Activated T-helper 1 cell treated with anti-CD3 and anti-CD28 coated beads, Interleukin-12 subunit alpha, Interleukin-12 subunit beta, Interleukin-2, Interleukin-4 antibody, amounts not matched to agents 30 ng/mL and 10 ng/mL and 1 ng/mL, durations not matched to agents 14 hours and 24 hours and 36 hours (primary cell): ENCODE data around the gene FADS3. TPM values are rescaled to one million over a fixed set of nuclear protein-coding genes. Genes with fewer than 3 reads are reported as not detected.
"Not testable (repeated sequence)": the region's sequence is repeated elsewhere in the genome, so short reads cannot be mapped to it uniquely, and the experiment has no call there.

Experiments used
- DNase-seq: peaks from one replicate; pipeline ENCODE4 v3.0.0; 2021; ENCODE audit warnings: low spot score
- H3K27ac Mint-ChIP-seq: one replicate; pipeline ENCODE4 v1.8.0; 2021; ENCODE audit warnings: mild to moderate bottlenecking, mixed read lengths
- H3K27me3 Mint-ChIP-seq: one replicate; pipeline ENCODE4 v1.8.0; 2022; ENCODE audit warnings: mild to moderate bottlenecking, moderate library complexity, mixed read lengths; ENCODE audit not compliant: insufficient read depth
- H3K36me3 Mint-ChIP-seq: one replicate; pipeline ENCODE4 v1.8.0; 2021; ENCODE audit warnings: low read depth, mixed read lengths
- H3K4me1 Mint-ChIP-seq: one replicate; pipeline ENCODE4 v1.8.0; 2021; ENCODE audit warnings: low read depth, mixed read lengths
- H3K4me3 Mint-ChIP-seq: one replicate; pipeline ENCODE4 v1.8.0; 2021; ENCODE audit warnings: mild to moderate bottlenecking, moderate library complexity, mixed read lengths
- H3K9me3 Mint-ChIP-seq: one replicate; pipeline ENCODE4 v1.8.0; 2021; ENCODE audit warnings: mixed read lengths
- intact Hi-C: fragments of 100-400 bp; cut with micrococcal nuclease; formaldehyde crosslinking; loops from one replicate; pipeline ENCODE4 v1.15.1; 2024
- total RNA-seq: library from RNA; stranded (reverse); gene quantifications from 2 replicates; pipeline ENCODE4 v1.2.3, GENCODE V29; 2022

FADS3 gene
- total RNA-seq, 1 donor from 2014 or later: 14.2 TPM

DNA sequence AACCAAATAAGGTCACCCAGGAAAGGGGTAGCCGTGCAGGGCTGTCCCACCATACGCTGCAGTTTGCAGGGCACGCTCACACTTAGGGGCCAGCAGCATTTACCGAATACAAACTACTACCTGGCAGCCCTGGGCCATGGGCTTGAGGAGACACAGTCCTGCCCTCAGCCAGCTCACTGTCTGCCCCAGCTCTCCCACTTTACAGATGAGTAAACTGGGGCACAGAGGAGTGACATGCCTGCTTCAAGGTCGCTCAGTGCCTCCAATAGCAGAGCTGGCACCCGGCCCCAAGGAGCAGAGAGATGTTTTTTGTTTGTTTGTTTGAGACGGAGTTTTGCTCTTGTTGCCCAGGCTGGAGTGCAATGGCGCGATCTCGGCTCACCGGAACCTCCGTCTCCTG lies 2.8 kb downstream of the FADS3 start:
- Mint-ChIP-seq H3K27ac (no peak overlapping the region), H3K9me3 (no peaks in the 10 kb centered on the region), H3K27me3 (peaks cover 8% of the 10 kb centered on the region), H3K4me3 (peak overlapping the region; percentile 30), H3K36me3 (no peaks in the 10 kb centered on the region), H3K4me1 (peaks cover 3% of the 10 kb centered on the region)
- intact Hi-C loops: no loop called here
- DNase-seq: no peak

DNA sequence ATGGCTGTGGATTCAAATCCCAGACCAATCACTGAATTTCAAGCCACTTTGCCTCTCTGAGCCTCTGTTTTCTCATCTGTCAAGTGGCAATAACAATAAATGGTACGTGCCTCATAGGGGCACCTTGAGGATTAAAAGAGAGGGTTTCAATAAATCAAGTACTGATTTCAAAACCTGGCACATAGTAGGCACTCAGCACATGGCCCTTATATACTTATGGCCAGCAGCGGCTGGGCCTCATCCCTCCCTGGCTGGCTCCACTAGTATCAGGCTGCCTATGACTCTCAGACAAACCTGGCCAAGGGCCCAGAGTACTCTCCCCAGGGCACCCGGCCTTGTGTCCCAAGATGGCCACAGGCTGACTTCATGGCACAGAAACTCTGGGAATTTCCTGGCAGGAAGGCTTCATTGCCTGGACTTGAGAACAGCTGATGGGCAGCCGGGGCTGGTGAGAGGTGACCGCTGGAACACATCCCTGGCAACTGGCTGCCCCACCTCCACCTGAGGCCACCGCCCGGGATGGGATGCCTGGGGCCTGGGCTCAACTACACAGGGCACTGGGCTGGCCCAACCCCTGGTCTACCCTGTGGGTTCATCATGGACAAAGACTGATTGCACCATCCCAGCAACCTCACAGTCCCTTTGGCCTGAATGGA lies 3.4 kb downstream of the FADS3 start:
- DNase-seq: no peak
- Mint-ChIP-seq H3K9me3 (no peaks in the 10 kb centered on the region), H3K4me3 (no peak overlapping the region), H3K27ac (no peak overlapping the region), H3K36me3 (no peaks in the 10 kb centered on the region), H3K27me3 (peaks cover 8% of the 10 kb centered on the region), H3K4me1 (peaks cover 3% of the 10 kb centered on the region)
- intact Hi-C loops: no loop called here

DNA sequence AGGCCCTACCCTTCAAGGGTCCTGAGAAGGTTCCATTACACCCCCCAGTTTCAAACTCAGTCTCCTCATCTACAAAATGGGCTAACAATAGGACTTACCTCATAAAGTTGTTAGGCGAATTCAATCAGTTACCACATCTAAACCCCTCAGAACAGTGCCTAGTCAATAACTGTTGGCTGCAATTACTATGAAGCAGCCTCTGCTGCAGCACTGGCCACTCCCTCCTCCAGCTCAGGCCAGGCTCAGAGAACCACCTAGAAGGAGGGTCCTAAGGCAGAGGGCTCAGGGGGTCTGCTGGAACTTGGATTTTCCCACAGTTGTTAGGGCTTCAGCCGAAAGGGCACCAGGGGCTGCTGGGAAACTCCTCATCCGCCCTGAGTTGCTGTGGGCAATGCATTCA lies 4.7 kb downstream of the FADS3 start:
- Mint-ChIP-seq H3K36me3 (no peaks in the 10 kb centered on the region), H3K9me3 (no peaks in the 10 kb centered on the region), H3K4me3 (no peak overlapping the region), H3K27me3 (peaks cover 2% of the 10 kb centered on the region), H3K4me1 (peaks cover 3% of the 10 kb centered on the region), H3K27ac (no peak overlapping the region)
- intact Hi-C loops: no loop called here
- no peak for DNase-seq

DNA sequence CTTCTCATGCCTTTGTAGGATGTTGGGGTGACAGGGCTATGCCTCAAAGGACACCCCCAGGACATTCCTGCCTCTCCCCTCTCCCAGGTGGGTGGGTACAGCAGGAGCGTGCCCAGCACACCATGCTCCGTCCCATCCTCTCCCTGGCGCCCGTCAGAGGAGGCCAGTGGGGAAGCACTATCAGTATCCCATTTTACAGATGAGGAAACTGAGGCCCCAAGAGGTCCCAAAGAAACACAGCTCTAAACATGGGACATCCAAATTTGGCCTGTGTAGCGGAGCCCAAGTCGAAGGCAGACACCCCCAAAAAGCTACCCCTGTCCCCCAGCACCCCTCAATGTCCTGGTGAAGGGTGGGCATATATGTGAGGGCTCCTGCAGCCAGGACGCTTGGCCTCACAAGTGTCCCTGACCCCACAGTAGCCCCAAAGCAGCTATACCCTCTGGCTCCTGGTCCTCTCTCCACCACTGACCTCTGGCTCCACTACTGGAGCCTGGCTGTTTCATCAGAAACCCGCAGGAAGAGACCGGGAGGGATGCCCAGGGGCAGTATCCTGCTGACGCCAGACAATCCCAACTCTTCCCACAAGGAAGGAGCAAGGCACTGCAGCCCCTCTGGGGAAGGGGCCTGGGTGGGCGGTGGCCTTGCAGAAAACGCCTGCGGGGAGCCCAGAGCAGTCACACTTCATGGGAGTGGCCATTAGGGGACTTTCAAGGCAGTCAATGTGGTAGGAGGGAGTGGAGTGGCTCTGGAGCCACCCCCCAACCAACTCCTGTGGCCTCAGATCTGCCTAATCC lies 5.4 kb downstream of the FADS3 start:
- Mint-ChIP-seq H3K4me1 (peaks cover 3% of the 10 kb centered on the region), H3K27me3 (peaks cover 2% of the 10 kb centered on the region), H3K36me3 (no peaks in the 10 kb centered on the region), H3K4me3 (no peak overlapping the region), H3K9me3 (no peaks in the 10 kb centered on the region), H3K27ac (no peak overlapping the region)
- intact Hi-C loops: no loop called here
- no peak for DNase-seq

DNA sequence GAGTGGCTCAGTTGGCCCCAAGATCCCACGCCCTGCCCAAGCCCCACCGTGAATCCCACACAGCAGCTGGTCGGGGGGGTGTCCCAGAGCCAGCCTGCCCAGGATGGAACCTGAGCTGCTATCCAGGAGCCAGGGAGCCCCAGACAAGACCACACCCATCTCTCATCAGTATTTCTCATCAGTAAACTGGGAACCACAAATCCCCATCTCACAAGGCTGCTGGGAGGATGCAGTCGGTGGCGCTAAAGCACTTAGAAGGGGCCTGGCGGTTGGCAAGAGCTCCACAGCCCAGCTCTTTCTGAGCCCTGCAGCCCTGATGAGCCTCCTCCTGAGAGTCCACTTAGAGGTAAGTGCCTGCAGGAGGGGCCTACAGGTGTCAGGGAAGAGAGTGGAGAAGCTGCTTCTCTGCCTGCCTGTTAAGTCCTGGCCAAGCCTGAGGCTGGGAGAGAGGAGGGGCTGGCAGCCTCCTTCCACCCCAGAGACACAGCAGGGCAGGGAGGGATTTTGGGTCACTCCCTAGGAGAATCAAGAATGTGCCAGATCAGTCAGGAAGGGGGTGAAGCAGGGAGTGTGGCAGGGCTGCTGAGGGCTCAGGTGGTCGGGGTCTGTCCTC lies 6.1 kb downstream of the FADS3 start:
- no peak for DNase-seq
- H3K27ac Mint-ChIP-seq: no peak overlapping the region
- no peaks in the 10 kb centered on the region for H3K36me3 Mint-ChIP-seq
- H3K27me3 Mint-ChIP-seq: peaks cover 2% of the 10 kb centered on the region
- intact Hi-C loops: no loop called here
- H3K4me1 Mint-ChIP-seq: no peaks in the 10 kb centered on the region
- H3K9me3 Mint-ChIP-seq: no peaks in the 10 kb centered on the region
- no peak overlapping the region for H3K4me3 Mint-ChIP-seq

GRCh38 chr11:61883947-61884346 lies 7.4 kb downstream of the FADS3 start:
- H3K36me3 Mint-ChIP-seq: no peaks in the 10 kb centered on the region
- no peaks in the 10 kb centered on the region for H3K4me1 Mint-ChIP-seq
- H3K27me3 Mint-ChIP-seq: peaks cover 2% of the 10 kb centered on the region
- H3K9me3 Mint-ChIP-seq: no peaks in the 10 kb centered on the region
- no peak for DNase-seq
- H3K27ac Mint-ChIP-seq: no peak overlapping the region
- intact Hi-C loops: no loop called here
- H3K4me3 Mint-ChIP-seq: no peak overlapping the region

DNA sequence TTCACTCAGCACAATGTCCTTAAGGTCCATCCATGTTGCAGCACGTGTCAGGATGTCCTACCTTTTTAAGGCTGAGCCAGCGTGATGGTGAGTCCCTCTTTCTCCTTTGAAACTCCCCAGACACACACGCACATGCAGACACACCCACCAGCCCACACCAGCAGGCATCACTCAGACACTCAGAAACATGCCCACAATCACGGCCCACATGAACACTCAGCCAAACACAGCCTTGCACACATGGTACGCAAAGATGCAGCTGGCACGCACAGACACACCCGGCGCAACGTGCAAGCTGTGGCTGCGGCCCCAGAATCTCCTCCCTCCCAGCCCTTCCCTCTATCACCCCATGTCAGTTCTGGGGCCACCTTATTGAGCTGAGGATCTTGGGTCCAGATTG lies 8.0 kb downstream of the FADS3 start:
- Mint-ChIP-seq H3K9me3 (no peaks in the 10 kb centered on the region), H3K36me3 (no peaks in the 10 kb centered on the region), H3K4me3 (no peak overlapping the region), H3K4me1 (no peaks in the 10 kb centered on the region), H3K27ac (no peak overlapping the region), H3K27me3 (peaks cover 2% of the 10 kb centered on the region)
- intact Hi-C loops: no loop called here
- DNase-seq: no peak

- Mint-ChIP-seq H3K4me3 (no peak overlapping the region), H3K27me3 (peaks cover 2% of the 10 kb centered on the region), H3K27ac (no peak overlapping the region), H3K4me1 (no peaks in the 10 kb centered on the region), H3K36me3 (no peaks in the 10 kb centered on the region), H3K9me3 (no peaks in the 10 kb centered on the region)
- intact Hi-C loops: no loop called here
- DNase-seq: no peak
Observed at GRCh38 chr11:61882879-61883278, 8.5 kb downstream of the FADS3 start.

DNA sequence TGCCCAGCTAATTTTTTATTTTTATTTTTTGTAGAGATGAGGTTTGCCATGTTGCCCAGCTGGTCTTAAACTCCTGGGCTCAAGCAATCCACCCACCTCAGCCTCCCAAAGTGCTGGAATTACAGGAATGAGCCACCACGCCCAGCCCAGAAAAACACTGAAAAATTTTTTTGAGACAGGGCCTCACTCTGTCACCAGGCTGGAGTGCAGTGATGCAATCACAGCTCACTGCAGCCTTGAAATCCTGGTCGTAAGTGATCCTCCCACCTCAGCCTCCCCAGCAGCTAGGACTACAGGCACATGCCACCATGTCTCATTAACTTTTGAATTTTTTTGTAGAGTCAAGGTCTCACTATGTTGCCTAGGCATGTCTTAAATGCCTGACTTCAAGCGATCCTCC lies 9.1 kb downstream of the FADS3 start:
- not testable (repeated sequence) for H3K36me3 Mint-ChIP-seq, H3K9me3 Mint-ChIP-seq

DNA sequence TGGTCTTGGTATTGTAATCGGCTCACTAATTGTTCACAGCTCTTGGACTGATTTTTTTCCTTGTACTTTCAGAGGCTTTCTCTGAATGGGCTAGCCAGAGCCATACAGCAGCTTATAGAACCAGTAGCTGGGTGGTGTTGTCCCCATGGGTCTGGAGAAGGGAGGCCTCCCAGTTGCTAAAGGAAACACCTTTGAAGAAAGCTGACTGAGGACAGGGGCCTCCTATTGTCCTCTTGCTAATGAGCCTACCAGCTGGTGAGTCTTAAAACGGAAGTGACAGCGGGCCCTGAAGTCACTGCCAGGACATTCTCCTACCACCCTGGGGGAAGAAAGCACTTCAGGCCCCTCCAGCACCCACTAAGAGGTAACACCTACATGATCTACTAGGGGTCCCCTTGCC lies 9.9 kb downstream of the FADS3 start:
- Mint-ChIP-seq H3K36me3 (no peaks in the 10 kb centered on the region), H3K27ac (no peak overlapping the region), H3K4me3 (no peak overlapping the region), H3K4me1 (no peaks in the 10 kb centered on the region), H3K27me3 (peaks cover 2% of the 10 kb centered on the region), H3K9me3 (no peaks in the 10 kb centered on the region)
- intact Hi-C loops: no loop called here
- no peak for DNase-seq

More for the DNA sequence above, 9.1 kb downstream of the FADS3 start:
- DNase-seq, H3K4me1 Mint-ChIP-seq, H3K27me3 Mint-ChIP-seq, H3K27ac Mint-ChIP-seq, intact Hi-C loops, H3K4me3 Mint-ChIP-seq: not testable (repeated sequence)

DNA sequence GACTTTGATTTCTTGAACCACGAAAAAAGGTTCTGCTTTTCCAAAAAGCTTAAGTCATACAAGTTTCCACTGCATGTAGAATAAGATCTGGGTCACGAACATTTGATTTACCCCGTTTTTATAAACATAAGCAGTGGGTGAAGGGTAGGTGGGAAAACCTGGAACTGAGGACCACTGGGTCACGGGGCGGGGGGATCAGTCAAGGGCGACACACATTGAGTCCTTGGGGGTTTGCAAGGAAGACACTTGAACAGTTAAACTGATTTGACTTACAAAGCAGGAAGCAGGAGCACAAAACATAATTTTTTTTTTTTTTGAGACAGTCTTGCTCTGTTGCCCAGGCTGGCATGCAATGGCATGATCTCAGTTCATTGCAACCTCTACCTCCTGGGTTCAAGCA lies 10.9 kb downstream of the FADS3 start:
- H3K4me1 Mint-ChIP-seq: no peaks in the 10 kb centered on the region
- H3K27ac Mint-ChIP-seq: no peak overlapping the region
- DNase-seq: no peak
- intact Hi-C loops: no loop called here
- H3K27me3 Mint-ChIP-seq: peaks cover 2% of the 10 kb centered on the region
- H3K4me3 Mint-ChIP-seq: no peak overlapping the region
- H3K9me3 Mint-ChIP-seq: no peaks in the 10 kb centered on the region
- H3K36me3 Mint-ChIP-seq: no peaks in the 10 kb centered on the region

GRCh38 chr11:61880031-61880430 lies 11.3 kb downstream of the FADS3 start:
- Mint-ChIP-seq H3K9me3 (no peaks in the 10 kb centered on the region), H3K27me3 (no peaks in the 10 kb centered on the region), H3K4me3 (no peak overlapping the region), H3K4me1 (no peaks in the 10 kb centered on the region), H3K27ac (no peak overlapping the region), H3K36me3 (no peaks in the 10 kb centered on the region)
- intact Hi-C loops: no loop called here
- DNase-seq: no peak

- H3K9me3 Mint-ChIP-seq: no peaks in the 10 kb centered on the region
- no peak overlapping the region for H3K4me3 Mint-ChIP-seq
- intact Hi-C loops: no loop called here
- no peaks in the 10 kb centered on the region for H3K36me3 Mint-ChIP-seq
- no peaks in the 10 kb centered on the region for H3K4me1 Mint-ChIP-seq
- no peak for DNase-seq
- H3K27ac Mint-ChIP-seq: no peak overlapping the region
- H3K27me3 Mint-ChIP-seq: no peaks in the 10 kb centered on the region
Observed at GRCh38 chr11:61879152-61879551, 12.2 kb downstream of the FADS3 start.
